ENCODE measurements around the gene SLC25A2.
"Not testable (repeated sequence)": the region's sequence is repeated elsewhere in the genome, so short reads cannot be mapped to it uniquely, and the experiment has no call there.

The SLC25A2 gene

DNA sequence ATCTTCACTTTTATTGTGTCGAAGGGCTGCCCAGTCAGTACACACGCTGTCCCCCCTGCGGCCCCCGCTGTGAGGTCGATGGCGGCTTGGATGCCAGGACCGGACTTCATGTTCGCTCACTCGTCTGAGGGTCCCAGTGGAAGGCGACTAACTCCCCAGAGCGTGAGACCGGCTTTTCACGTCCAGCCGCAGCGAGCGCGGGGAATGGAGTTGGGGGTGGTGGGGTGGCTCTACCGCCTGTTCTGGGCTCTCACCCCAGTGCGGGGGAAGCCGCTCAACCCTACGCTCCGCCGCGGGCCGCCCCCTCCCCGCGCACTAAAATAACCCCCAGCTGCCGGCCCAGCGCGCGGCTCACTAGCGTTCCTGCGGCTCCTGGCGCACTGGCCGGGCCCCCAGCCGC, at the start of gene SLC25A2:
SLC25A2 (minus strand) TSS at position 294 of the 400 bp plus-strand sequence; CDS start at position 110, 184 bp downstream.
- H3K4me3 ChIP-seq (ENCODE audit: control insufficient read depth, low read depth, low read length), result no peak within 1 kb of the TSS
- TF ChIP-seq, protein P1, sequence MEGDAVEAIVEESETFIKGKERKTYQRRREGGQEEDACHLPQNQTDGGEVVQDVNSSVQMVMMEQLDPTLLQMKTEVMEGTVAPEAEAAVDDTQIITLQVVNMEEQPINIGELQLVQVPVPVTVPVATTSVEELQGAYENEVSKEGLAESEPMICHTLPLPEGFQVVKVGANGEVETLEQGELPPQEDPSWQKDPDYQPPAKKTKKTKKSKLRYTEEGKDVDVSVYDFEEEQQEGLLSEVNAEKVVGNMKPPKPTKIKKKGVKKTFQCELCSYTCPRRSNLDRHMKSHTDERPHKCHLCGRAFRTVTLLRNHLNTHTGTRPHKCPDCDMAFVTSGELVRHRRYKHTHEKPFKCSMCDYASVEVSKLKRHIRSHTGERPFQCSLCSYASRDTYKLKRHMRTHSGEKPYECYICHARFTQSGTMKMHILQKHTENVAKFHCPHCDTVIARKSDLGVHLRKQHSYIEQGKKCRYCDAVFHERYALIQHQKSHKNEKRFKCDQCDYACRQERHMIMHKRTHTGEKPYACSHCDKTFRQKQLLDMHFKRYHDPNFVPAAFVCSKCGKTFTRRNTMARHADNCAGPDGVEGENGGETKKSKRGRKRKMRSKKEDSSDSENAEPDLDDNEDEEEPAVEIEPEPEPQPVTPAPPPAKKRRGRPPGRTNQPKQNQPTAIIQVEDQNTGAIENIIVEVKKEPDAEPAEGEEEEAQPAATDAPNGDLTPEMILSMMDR (IDR thresholded peaks at IDR 0.05; ENCODE audit: control insufficient read depth, insufficient read depth, low read depth, low read length, missing control alignments), result no peak
- no peak for DNase-seq (ENCODE audit: low read depth)

DNA sequence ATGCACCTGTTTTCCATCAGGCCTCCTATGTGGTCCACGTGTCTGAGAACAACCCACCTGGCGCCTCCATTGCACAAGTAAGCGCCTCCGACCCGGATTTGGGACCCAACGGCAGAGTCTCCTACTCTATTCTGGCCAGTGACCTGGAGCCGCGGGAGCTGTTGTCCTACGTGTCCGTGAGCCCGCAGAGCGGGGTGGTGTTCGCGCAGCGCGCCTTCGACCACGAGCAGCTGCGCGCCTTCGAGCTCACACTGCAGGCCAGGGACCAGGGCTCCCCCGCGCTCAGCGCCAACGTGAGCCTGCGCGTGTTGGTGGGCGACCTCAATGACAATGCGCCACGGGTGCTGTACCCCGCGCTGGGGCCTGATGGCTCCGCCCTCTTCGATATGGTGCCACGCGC, 47.7 kb upstream of the SLC25A2 start:
- H3K4me3 ChIP-seq (ENCODE audit: control insufficient read depth, low read depth, low read length), result no peak overlapping the region
- TF ChIP-seq, protein P1 (IDR thresholded peaks at IDR 0.05; ENCODE audit: control insufficient read depth, insufficient read depth, low read depth, low read length, missing control alignments), result no peak
- no peak for DNase-seq (ENCODE audit: low read depth)

DNA sequence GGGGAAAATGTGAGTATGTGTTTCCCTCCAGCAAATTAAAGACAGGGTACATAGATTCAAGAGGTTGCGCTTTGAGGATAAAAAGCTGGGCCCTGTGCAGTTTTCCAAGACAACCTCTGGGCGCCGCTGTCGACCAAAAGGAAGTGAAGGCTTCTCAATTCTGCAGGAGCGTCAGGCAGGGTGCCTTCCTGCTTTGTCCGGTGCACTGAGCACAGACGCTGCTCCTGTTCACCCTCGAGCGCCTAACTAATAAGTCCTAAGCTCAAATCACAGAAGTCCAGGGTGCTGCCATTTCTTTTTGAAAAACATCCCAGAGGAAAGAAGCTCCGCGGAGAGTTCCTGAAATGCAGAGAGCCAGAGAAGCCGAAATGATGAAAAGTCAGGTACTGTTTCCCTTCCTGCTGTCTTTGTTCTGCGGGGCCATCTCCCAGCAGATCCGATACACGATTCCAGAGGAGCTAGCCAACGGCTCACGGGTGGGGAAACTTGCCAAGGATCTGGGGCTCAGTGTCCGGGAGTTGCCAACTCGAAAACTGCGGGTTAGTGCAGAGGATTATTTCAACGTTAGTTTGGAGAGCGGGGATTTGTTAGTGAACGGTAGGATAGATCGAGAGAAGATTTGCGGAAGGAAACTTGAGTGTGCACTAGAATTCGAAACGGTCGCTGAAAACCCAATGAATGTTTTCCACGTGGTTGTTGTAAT, 46.2 kb upstream of the SLC25A2 start, which contains the start of gene PCDHGB1:
PCDHGB1 (plus strand) TSS at position 183 of the 703 bp plus-strand sequence; CDS start at position 345, 162 bp downstream.
- TF ChIP-seq, protein P1 (IDR thresholded peaks at IDR 0.05; ENCODE audit: control insufficient read depth, insufficient read depth, low read depth, low read length, missing control alignments), result peak; percentile 64
- DNase-seq (ENCODE audit: low read depth), result no peak
- peak within 1 kb of the TSS; percentile 12 for H3K4me3 ChIP-seq (ENCODE audit: control insufficient read depth, low read depth, low read length)

DNA sequence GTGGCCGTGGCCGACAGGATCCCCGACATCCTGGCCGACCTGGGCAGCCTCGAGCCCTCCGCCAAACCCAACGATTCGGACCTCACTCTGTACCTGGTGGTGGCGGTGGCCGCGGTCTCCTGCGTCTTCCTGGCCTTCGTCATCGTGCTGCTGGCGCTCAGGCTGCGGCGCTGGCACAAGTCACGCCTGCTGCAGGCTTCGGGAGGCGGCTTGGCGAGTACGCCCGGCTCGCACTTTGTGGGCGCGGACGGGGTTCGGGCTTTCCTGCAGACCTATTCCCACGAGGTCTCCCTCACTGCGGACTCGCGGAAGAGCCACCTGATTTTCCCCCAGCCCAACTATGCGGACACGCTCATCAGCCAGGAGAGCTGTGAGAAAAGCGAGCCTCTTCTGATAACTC, 42.2 kb upstream of the SLC25A2 start:
- not testable (repeated sequence) for H3K4me3 ChIP-seq (ENCODE audit: control insufficient read depth, low read depth, low read length); DNase-seq (ENCODE audit: low read depth)

DNA sequence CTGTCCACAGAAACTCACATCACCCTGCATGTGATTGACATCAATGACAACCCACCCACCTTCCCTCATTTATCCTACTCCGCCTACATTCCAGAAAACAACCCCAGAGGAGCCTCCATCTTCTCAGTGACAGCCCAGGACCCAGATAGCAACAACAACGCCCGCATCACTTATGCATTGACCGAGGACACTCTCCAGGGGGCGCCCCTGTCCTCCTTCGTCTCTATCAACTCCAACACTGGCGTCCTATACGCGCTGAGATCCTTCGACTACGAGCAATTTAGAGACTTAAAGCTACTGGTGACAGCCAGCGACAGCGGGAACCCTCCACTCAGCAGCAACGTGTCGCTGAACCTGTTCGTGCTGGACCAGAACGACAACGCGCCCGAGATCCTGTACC, 41.5 kb upstream of the SLC25A2 start:
- TF ChIP-seq, protein P1 (IDR thresholded peaks at IDR 0.05; ENCODE audit: control insufficient read depth, insufficient read depth, low read depth, low read length, missing control alignments), result no peak
- no peak overlapping the region for H3K4me3 ChIP-seq (ENCODE audit: control insufficient read depth, low read depth, low read length)
- DNase-seq (ENCODE audit: low read depth), result no peak

DNA sequence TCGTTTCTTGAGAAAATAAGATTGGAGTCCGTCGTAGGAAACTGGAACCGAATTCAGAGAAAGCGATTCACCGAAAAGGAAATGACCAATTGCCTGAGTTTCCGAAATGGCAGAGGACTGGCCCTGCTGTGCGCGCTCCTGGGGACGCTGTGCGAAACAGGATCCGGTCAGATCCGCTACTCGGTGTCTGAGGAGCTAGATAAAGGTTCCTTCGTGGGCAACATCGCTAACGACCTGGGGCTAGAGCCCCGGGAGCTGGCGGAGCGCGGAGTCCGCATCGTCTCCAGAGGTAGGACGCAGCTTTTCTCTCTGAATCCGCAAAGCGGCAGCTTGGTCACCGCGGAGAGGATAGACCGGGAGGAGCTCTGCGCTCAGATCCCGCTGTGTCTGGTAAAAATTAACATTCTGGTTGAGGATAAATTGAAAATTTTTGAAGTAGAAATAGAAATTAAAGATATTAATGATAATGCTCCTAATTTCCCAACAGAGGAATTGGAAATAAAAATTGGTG, 40.2 kb upstream of the SLC25A2 start:
- TF ChIP-seq, protein P1 (IDR thresholded peaks at IDR 0.05; ENCODE audit: control insufficient read depth, insufficient read depth, low read depth, low read length, missing control alignments), result no peak
- H3K4me3 ChIP-seq (ENCODE audit: control insufficient read depth, low read depth, low read length), result peak overlapping the region; percentile 38

DNA sequence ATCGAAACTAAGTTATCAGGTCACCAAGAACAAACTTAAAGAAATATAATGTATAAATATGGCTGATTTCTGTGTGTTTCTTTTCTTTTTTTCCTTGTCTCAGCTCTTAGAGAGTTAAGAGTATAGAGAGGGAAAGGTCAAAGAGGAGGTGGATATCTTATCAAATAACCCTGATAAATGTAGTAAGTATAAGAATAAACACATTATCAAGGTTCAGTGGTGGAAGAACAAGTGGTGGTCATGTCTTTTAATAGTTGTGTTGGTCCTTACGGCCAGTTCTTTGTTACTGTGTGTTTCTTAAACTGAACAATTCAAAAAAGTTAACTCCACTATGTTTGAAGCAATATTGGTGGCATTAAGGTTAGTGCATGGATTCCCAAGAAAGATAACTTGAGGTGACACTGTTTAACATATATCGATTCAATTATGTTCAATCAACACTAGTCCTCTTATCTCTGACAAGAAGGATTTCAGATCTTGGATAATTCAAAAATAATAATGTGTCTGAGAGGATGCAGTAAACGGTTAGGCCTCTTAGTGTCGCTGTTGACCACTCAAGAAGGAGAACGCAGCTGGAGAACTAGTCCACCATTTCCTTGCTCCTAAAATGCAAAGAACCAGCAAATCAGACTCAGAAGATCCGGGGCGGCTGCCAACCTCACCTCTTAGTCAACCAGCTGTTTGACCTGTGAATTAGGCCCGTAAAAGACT, 39.5 kb upstream of the SLC25A2 start, which contains the start of gene PCDHGA3:
PCDHGA3 (plus strand) TSS at position 588 of the 711 bp plus-strand sequence. CDS start 205 bp downstream, outside the sequence.
- TF ChIP-seq, protein P1 (IDR thresholded peaks at IDR 0.05; ENCODE audit: control insufficient read depth, insufficient read depth, low read depth, low read length, missing control alignments), result peak; percentile 61
- peak within 1 kb of the TSS; percentile 38 for H3K4me3 ChIP-seq (ENCODE audit: control insufficient read depth, low read depth, low read length)
- no peak for DNase-seq (ENCODE audit: low read depth)

More for the DNA sequence above, 40.2 kb upstream of the SLC25A2 start:
- DNase-seq (ENCODE audit: low read depth), result no peak
